Measurements from ENCODE around the gene BLACAT1. TPM values are rescaled to one million over a fixed set of nuclear protein-coding genes. Genes with fewer than 3 reads are reported as not detected.

BLACAT1 gene
- total and polyA plus RNA-seq, 10 donors: 0.02 to 0.51 (median 0.24) TPM; not detected in 4

GRCh38 chr1:205447457-205448341, 8.1 kb downstream of the BLACAT1 start:
- Histone ChIP-seq H3K4me1 (peaks cover 0 to 26% (median 10%) of the 10 kb centered on the region in 6 donors), H3K4me3 (no peak overlapping the region), H3K27me3 (replicated peaks in 1 of 7) (peaks cover 0 to 75% (median 9%) of the 10 kb centered on the region in 7 donors), H3K27ac (no peak overlapping the region), H3K9me3 (no peaks in the 10 kb centered on the region), H3K36me3 (no peaks in the 10 kb centered on the region)
- 54 to 72% (median 64%) methylated on average over 14 to 19 of the region's 19 CpGs for WGBS, 5 donors
- peak; percentile 59 for DNase-seq
- TF ChIP-seq POLR2AphosphoS5 (IDR thresholded peaks at IDR 0.05) (no peak), POLR2A (IDR thresholded peaks at IDR 0.05) (no peak), CTCF (IDR thresholded peaks at IDR 0.05 in 8 of 11, conservative IDR thresholded peaks at IDR 0.05 in 3 of 11) (no peak)
- intact Hi-C loops (cut with DNase I; ENCODE audit: low total_unique reads): no loop called here

- intact Hi-C loops (cut with DNase I; ENCODE audit: low total_unique reads): no loop called here
- no peaks in the 10 kb centered on the region for H3K36me3 ChIP-seq
- peaks cover 0 to 66% (median under 1%) of the 10 kb centered on the region in 7 donors for H3K27me3 ChIP-seq (replicated peaks in 1 of 7)
- no peak for TF ChIP-seq CTCF (IDR thresholded peaks at IDR 0.05 in 8 of 11, conservative IDR thresholded peaks at IDR 0.05 in 3 of 11)
- no peak overlapping the region for H3K27ac ChIP-seq
- 60 to 88% (median 69%) methylated on average over 8 to 9 of the region's 9 CpGs for WGBS, 5 donors
- DNase-seq: no peak
- H3K4me3 ChIP-seq: no peak overlapping the region
- H3K4me1 ChIP-seq: peaks cover 0 to 32% (median 13%) of the 10 kb centered on the region in 6 donors
- no peaks in the 10 kb centered on the region for H3K9me3 ChIP-seq
These were observed 9.0 kb downstream of the BLACAT1 start for GRCh38 chr1:205446828-205447227.

GRCh38 chr1:205445646-205445935, 10.3 kb downstream of the BLACAT1 start:
- H3K27me3 ChIP-seq (replicated peaks in 1 of 7): peaks cover 0 to 54% (median 0%) of the 10 kb centered on the region in 7 donors
- H3K27ac ChIP-seq: no peak overlapping the region
- H3K36me3 ChIP-seq: no peaks in the 10 kb centered on the region
- no peak for DNase-seq
- H3K9me3 ChIP-seq: no peaks in the 10 kb centered on the region
- 91 to 97% (median 96%) methylated on average over 5 of the region's 5 CpGs for WGBS, 5 donors
- TF ChIP-seq POLR2A (IDR thresholded peaks at IDR 0.05): no peak
- no peak for TF ChIP-seq POLR2AphosphoS5 (IDR thresholded peaks at IDR 0.05)
- no peak for TF ChIP-seq CTCF (IDR thresholded peaks at IDR 0.05 in 8 of 11, conservative IDR thresholded peaks at IDR 0.05 in 3 of 11)
- peaks cover 5 to 44% (median 25%) of the 10 kb centered on the region in 6 donors for H3K4me1 ChIP-seq
- intact Hi-C loops (cut with DNase I; ENCODE audit: low total_unique reads): no loop called here
- no peak overlapping the region for H3K4me3 ChIP-seq

DNA sequence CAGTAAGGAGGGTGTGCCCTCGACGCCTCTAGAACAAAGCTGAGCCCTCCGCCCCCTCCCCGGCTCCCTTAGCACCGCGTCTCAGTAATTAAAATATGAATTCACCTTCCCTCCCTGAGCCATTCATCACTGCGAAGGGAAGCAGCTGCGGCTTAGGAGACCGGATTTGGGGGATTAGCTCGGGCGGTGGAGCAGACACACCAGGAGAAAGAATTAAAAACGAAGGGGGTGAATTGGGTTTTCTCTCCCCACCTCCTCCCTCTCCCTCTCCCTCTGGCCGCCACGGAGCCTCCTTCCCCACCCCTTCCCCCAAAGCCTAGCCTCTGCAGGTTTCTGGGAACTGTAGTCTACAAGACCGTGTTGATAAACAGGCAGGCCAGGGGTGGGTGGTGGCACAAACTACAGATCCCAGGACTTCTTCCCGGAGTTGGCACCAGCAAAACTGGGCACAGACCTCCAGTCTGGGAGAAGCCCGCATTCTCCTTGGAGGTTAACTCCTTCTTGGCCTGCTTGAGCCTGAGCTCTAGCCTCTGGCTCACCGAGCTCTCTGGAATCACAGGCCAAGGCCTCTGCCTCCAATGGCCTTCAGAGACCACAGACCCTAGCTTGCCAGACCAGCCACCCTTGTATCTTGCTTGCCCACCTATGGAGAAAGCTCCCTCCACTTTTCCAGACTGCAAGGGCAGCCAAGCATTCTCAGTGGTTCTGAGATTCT, 10.8 kb downstream of the BLACAT1 start:
- H3K27ac ChIP-seq: no peak overlapping the region
- 31 to 44% (median 36%) methylated on average over 18 of the region's 18 CpGs for WGBS, 5 donors
- peaks cover 10 to 48% (median 29%) of the 10 kb centered on the region in 6 donors for H3K4me1 ChIP-seq
- no peaks in the 10 kb centered on the region for H3K36me3 ChIP-seq
- TF ChIP-seq CTCF (IDR thresholded peaks at IDR 0.05 in 8 of 11, conservative IDR thresholded peaks at IDR 0.05 in 3 of 11) (no peak), POLR2A (IDR thresholded peaks at IDR 0.05) (no peak), POLR2AphosphoS5 (IDR thresholded peaks at IDR 0.05) (no peak)
- intact Hi-C loops (cut with DNase I; ENCODE audit: low total_unique reads): no loop called here
- no peak overlapping the region for H3K4me3 ChIP-seq
- peaks cover 0 to 49% (median 0%) of the 10 kb centered on the region in 7 donors for H3K27me3 ChIP-seq (replicated peaks in 1 of 7)
- DNase-seq: no peak
- H3K9me3 ChIP-seq: no peaks in the 10 kb centered on the region

Data from spleen (tissue), 11 donors.